ENCODE data around the gene MTX1.

DNA sequence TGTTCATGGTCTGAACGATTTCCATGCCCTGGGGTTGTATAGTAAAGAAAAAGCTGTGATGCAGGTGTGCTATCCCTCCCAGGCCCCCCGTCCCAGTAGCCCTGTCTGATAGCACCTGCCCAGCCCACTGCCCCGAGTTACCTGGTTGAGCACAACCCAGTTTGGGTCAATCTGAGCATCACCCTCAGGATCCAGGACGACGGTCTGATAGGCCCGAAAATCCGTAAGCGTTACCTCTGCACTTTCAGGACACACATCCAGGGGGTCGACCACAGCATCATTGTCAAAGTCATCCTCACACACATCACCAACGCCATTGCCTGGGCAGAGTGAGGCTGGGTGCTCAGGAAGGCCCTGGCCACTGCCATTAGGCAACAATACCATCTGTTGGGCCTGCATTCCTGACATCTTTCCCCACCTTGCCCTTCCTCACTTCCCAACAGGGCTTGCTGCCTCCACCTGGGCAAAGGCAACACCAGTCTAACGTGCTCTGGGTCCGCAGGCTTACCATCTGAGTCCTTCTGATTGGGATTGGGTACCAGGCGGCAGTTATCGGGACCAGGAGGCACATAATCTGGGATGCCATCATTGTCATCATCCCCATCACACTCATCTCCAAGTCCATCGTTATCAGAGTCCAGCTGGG is 10.5 kb upstream of the MTX1 start:
- TF ChIP-seq CTCF (IDR thresholded peaks at IDR 0.05) = no peak
- no peak for TF ChIP-seq POLR2A (IDR thresholded peaks at IDR 0.05)
- no peak for TF ChIP-seq POLR2AphosphoS5 (IDR thresholded peaks at IDR 0.05)
- TF ChIP-seq EP300 (IDR thresholded peaks at IDR 0.05) = no peak

Measured in upper lobe of left lung (tissue), 4 donors.